ENCODE measurements around the gene SEMA5B.

SEMA5B gene

GRCh38 chr3:123064914-123065313 is 37.4 kb upstream of the SEMA5B start:
- H3K36me3 Mint-ChIP-seq (ENCODE audit: low read depth) = peaks cover 9% of the 10 kb centered on the region
- peak overlapping the region; percentile 52 for H3K27ac Mint-ChIP-seq
- peaks cover 43% of the 10 kb centered on the region for H3K4me1 Mint-ChIP-seq
- ATAC-seq = peak; percentile 60
- H3K9me3 Mint-ChIP-seq = no peaks in the 10 kb centered on the region
- H3K27me3 Mint-ChIP-seq = peaks cover 2% of the 10 kb centered on the region
- no peak overlapping the region for H3K4me3 Mint-ChIP-seq
- no peak for DNase-seq

- peaks cover 42% of the 10 kb centered on the region for H3K4me1 Mint-ChIP-seq
- no peak for ATAC-seq
- no peaks in the 10 kb centered on the region for H3K9me3 Mint-ChIP-seq
- H3K27me3 Mint-ChIP-seq = peaks cover 2% of the 10 kb centered on the region
- H3K27ac Mint-ChIP-seq = peak overlapping the region; percentile 52
- DNase-seq = no peak
- H3K4me3 Mint-ChIP-seq = no peak overlapping the region
- H3K36me3 Mint-ChIP-seq (ENCODE audit: low read depth) = peaks cover 9% of the 10 kb centered on the region
Measured at GRCh38 chr3:123064506-123064905, 36.9 kb upstream of the SEMA5B start.

GRCh38 chr3:123063034-123063433 is 35.5 kb upstream of the SEMA5B start:
- no peaks in the 10 kb centered on the region for H3K9me3 Mint-ChIP-seq
- H3K4me3 Mint-ChIP-seq = no peak overlapping the region
- H3K36me3 Mint-ChIP-seq (ENCODE audit: low read depth) = peaks cover 3% of the 10 kb centered on the region
- ATAC-seq (no peak), DNase-seq (no peak)
- H3K27me3 Mint-ChIP-seq = peaks cover 2% of the 10 kb centered on the region
- H3K27ac Mint-ChIP-seq = no peak overlapping the region
- peaks cover 27% of the 10 kb centered on the region for H3K4me1 Mint-ChIP-seq

- Mint-ChIP-seq H3K27me3 (peaks cover 2% of the 10 kb centered on the region), H3K4me3 (no peak overlapping the region), H3K9me3 (no peaks in the 10 kb centered on the region), H3K27ac (no peak overlapping the region), H3K36me3 (ENCODE audit: low read depth) (no peaks in the 10 kb centered on the region), H3K4me1 (peaks cover 23% of the 10 kb centered on the region)
- no peak for ATAC-seq
- DNase-seq = no peak
Measured at GRCh38 chr3:123061856-123062255, 34.3 kb upstream of the SEMA5B start.

- Mint-ChIP-seq H3K27me3 (peaks cover 2% of the 10 kb centered on the region), H3K36me3 (ENCODE audit: low read depth) (no peaks in the 10 kb centered on the region), H3K4me1 (peaks cover 10% of the 10 kb centered on the region), H3K27ac (no peak overlapping the region), H3K4me3 (no peak overlapping the region), H3K9me3 (no peaks in the 10 kb centered on the region)
- DNase-seq (no peak), ATAC-seq (no peak)
Measured at GRCh38 chr3:123060054-123060453, 32.5 kb upstream of the SEMA5B start.

GRCh38 chr3:123058505-123058904 is 30.9 kb upstream of the SEMA5B start:
- ATAC-seq (no peak), DNase-seq (no peak)
- Mint-ChIP-seq H3K4me1 (no peaks in the 10 kb centered on the region), H3K27me3 (peaks cover 2% of the 10 kb centered on the region), H3K4me3 (no peak overlapping the region), H3K9me3 (no peaks in the 10 kb centered on the region), H3K27ac (no peak overlapping the region), H3K36me3 (ENCODE audit: low read depth) (no peaks in the 10 kb centered on the region)

- ATAC-seq = no peak
- H3K27ac Mint-ChIP-seq = no peak overlapping the region
- DNase-seq = no peak
- no peak overlapping the region for H3K4me3 Mint-ChIP-seq
- no peaks in the 10 kb centered on the region for H3K36me3 Mint-ChIP-seq (ENCODE audit: low read depth)
- H3K4me1 Mint-ChIP-seq = no peaks in the 10 kb centered on the region
- peaks cover 1% of the 10 kb centered on the region for H3K27me3 Mint-ChIP-seq
- H3K9me3 Mint-ChIP-seq = no peaks in the 10 kb centered on the region
Measured at GRCh38 chr3:123055352-123055751, 27.8 kb upstream of the SEMA5B start.

- Mint-ChIP-seq H3K4me1 (no peaks in the 10 kb centered on the region), H3K9me3 (no peaks in the 10 kb centered on the region), H3K36me3 (ENCODE audit: low read depth) (no peaks in the 10 kb centered on the region), H3K27ac (no peak overlapping the region), H3K4me3 (no peak overlapping the region), H3K27me3 (peaks cover 1% of the 10 kb centered on the region)
- ATAC-seq (no peak), DNase-seq (no peak)
Measured at GRCh38 chr3:123054931-123055330, 27.4 kb upstream of the SEMA5B start.

GRCh38 chr3:123054109-123054778 is 26.7 kb upstream of the SEMA5B start:
- no peak for DNase-seq
- no peaks in the 10 kb centered on the region for H3K36me3 Mint-ChIP-seq (ENCODE audit: low read depth)
- H3K27ac Mint-ChIP-seq = no peak overlapping the region
- no peaks in the 10 kb centered on the region for H3K4me1 Mint-ChIP-seq
- peaks cover 1% of the 10 kb centered on the region for H3K27me3 Mint-ChIP-seq
- no peak for ATAC-seq
- no peaks in the 10 kb centered on the region for H3K9me3 Mint-ChIP-seq
- H3K4me3 Mint-ChIP-seq = no peak overlapping the region

- Mint-ChIP-seq H3K9me3 (no peaks in the 10 kb centered on the region), H3K4me1 (no peaks in the 10 kb centered on the region), H3K27me3 (peaks cover 1% of the 10 kb centered on the region), H3K27ac (no peak overlapping the region), H3K4me3 (no peak overlapping the region), H3K36me3 (ENCODE audit: low read depth) (no peaks in the 10 kb centered on the region)
- no peak for ATAC-seq
- DNase-seq = no peak
Measured at GRCh38 chr3:123053107-123053506, 25.5 kb upstream of the SEMA5B start.

GRCh38 chr3:123050666-123051065 is 23.1 kb upstream of the SEMA5B start:
- DNase-seq = no peak
- no peaks in the 10 kb centered on the region for H3K4me1 Mint-ChIP-seq
- H3K4me3 Mint-ChIP-seq = no peak overlapping the region
- no peaks in the 10 kb centered on the region for H3K9me3 Mint-ChIP-seq
- ATAC-seq = no peak
- H3K36me3 Mint-ChIP-seq (ENCODE audit: low read depth) = no peaks in the 10 kb centered on the region
- H3K27me3 Mint-ChIP-seq = peaks cover 1% of the 10 kb centered on the region
- no peak overlapping the region for H3K27ac Mint-ChIP-seq

- peaks cover 3% of the 10 kb centered on the region for H3K27me3 Mint-ChIP-seq
- DNase-seq = no peak
- no peak for ATAC-seq
- H3K36me3 Mint-ChIP-seq (ENCODE audit: low read depth) = no peaks in the 10 kb centered on the region
- H3K9me3 Mint-ChIP-seq = no peaks in the 10 kb centered on the region
- H3K4me3 Mint-ChIP-seq = no peak overlapping the region
- H3K27ac Mint-ChIP-seq = no peak overlapping the region
- H3K4me1 Mint-ChIP-seq = no peaks in the 10 kb centered on the region
Measured at GRCh38 chr3:123048480-123049237, 21.1 kb upstream of the SEMA5B start.

- Mint-ChIP-seq H3K4me3 (no peak overlapping the region), H3K27ac (no peak overlapping the region), H3K4me1 (no peaks in the 10 kb centered on the region), H3K27me3 (peaks cover 6% of the 10 kb centered on the region), H3K36me3 (ENCODE audit: low read depth) (no peaks in the 10 kb centered on the region), H3K9me3 (no peaks in the 10 kb centered on the region)
- ATAC-seq (no peak), DNase-seq (no peak)
Measured at GRCh38 chr3:123047062-123047319, 19.4 kb upstream of the SEMA5B start.

GRCh38 chr3:123046262-123047061 is 18.9 kb upstream of the SEMA5B start:
- Mint-ChIP-seq H3K4me3 (no peak overlapping the region), H3K4me1 (no peaks in the 10 kb centered on the region), H3K9me3 (no peaks in the 10 kb centered on the region), H3K27ac (no peak overlapping the region), H3K36me3 (ENCODE audit: low read depth) (no peaks in the 10 kb centered on the region), H3K27me3 (peaks cover 6% of the 10 kb centered on the region)
- DNase-seq = no peak
- no peak for ATAC-seq
